Ishikawa (cell line): ENCODE data around the gene RPGRIP1.

Experiments
- EP300 ChIP-seq: IDR thresholded peaks from 2 replicates; pipeline ENCODE4 v1.6.1; 2012; ENCODE audit warnings: borderline replicate concordance
- FOXM1 ChIP-seq: IDR thresholded peaks from 2 replicates; pipeline ENCODE4 v1.6.1; 2012; ENCODE audit warnings: low read depth, borderline replicate concordance
- RAD21 ChIP-seq: IDR thresholded peaks from 2 replicates; pipeline ENCODE4 v1.6.1; 2012; ENCODE audit warnings: low read depth
- TAF1 ChIP-seq: IDR thresholded peaks from 2 replicates; pipeline ENCODE4 v1.6.1; 2012; ENCODE audit warnings: low read depth, mild to moderate bottlenecking
- TEAD4 ChIP-seq: IDR thresholded peaks from 2 replicates; pipeline ENCODE4 v1.6.1; 2012
- YY1 ChIP-seq: IDR thresholded peaks from 2 replicates; pipeline ENCODE4 v1.6.1; 2012; ENCODE audit warnings: low read depth
- TF ChIP-seq, protein P1 (sequence below): IDR thresholded peaks from 2 replicates; pipeline ENCODE4 v1.6.1; 2012; ENCODE audit warnings: low read depth, mild to moderate bottlenecking
- TF ChIP-seq, protein P2 (sequence below): IDR thresholded peaks from 2 replicates; pipeline ENCODE4 v1.6.1; 2012
- TF ChIP-seq, protein P3 (sequence below): IDR thresholded peaks from 2 replicates; pipeline ENCODE4 v1.6.1; 2012

GRCh38 chr14:21320913-21321312 is 41.0 kb downstream of the RPGRIP1 start:
- TF ChIP-seq, protein P1, sequence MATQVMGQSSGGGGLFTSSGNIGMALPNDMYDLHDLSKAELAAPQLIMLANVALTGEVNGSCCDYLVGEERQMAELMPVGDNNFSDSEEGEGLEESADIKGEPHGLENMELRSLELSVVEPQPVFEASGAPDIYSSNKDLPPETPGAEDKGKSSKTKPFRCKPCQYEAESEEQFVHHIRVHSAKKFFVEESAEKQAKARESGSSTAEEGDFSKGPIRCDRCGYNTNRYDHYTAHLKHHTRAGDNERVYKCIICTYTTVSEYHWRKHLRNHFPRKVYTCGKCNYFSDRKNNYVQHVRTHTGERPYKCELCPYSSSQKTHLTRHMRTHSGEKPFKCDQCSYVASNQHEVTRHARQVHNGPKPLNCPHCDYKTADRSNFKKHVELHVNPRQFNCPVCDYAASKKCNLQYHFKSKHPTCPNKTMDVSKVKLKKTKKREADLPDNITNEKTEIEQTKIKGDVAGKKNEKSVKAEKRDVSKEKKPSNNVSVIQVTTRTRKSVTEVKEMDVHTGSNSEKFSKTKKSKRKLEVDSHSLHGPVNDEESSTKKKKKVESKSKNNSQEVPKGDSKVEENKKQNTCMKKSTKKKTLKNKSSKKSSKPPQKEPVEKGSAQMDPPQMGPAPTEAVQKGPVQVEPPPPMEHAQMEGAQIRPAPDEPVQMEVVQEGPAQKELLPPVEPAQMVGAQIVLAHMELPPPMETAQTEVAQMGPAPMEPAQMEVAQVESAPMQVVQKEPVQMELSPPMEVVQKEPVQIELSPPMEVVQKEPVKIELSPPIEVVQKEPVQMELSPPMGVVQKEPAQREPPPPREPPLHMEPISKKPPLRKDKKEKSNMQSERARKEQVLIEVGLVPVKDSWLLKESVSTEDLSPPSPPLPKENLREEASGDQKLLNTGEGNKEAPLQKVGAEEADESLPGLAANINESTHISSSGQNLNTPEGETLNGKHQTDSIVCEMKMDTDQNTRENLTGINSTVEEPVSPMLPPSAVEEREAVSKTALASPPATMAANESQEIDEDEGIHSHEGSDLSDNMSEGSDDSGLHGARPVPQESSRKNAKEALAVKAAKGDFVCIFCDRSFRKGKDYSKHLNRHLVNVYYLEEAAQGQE = no peak
- TF ChIP-seq EP300 = no peak
- TF ChIP-seq, protein P2, sequence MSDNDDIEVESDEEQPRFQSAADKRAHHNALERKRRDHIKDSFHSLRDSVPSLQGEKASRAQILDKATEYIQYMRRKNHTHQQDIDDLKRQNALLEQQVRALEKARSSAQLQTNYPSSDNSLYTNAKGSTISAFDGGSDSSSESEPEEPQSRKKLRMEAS = no peak
- no peak for TF ChIP-seq TAF1
- TF ChIP-seq RAD21 = no peak
- TF ChIP-seq YY1 = no peak
- TF ChIP-seq FOXM1 = no peak
- TF ChIP-seq, protein P3, sequence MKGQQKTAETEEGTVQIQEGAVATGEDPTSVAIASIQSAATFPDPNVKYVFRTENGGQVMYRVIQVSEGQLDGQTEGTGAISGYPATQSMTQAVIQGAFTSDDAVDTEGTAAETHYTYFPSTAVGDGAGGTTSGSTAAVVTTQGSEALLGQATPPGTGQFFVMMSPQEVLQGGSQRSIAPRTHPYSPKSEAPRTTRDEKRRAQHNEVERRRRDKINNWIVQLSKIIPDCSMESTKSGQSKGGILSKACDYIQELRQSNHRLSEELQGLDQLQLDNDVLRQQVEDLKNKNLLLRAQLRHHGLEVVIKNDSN = no peak
- TF ChIP-seq TEAD4 = no peak
